Sigmoid colon (tissue), 3 donors: Measurements from ENCODE around the gene AXDND1.

Source experiments
- CTCF ChIP-seq, 4 experiments: fragments of 450-650 bp in 3 of 4; fragments of 200-600 bp in 1 of 4; IDR thresholded peaks; one replicate each; pipeline ENCODE4 v1.5.1; 2016 to 2019; ENCODE audit warnings: antibody characterized with exemption in 4 of 4, mild to moderate bottlenecking in 3 of 4, moderate library complexity in 2 of 4
- POLR2A ChIP-seq, 2 donors: fragments of 450-650 bp; IDR thresholded peaks; one replicate each; pipeline ENCODE4 v1.6.1; 2016; ENCODE audit warnings: antibody characterized with exemption in 2 of 2, mild to moderate bottlenecking in 2 of 2, moderate library complexity in 2 of 2

- TF ChIP-seq CTCF (IDR thresholded peaks at IDR 0.05) (no peak), POLR2A (IDR thresholded peaks at IDR 0.05) (no peak)
These were observed 75.2 kb downstream of the AXDND1 start for GRCh38 chr1:179440971-179441370.
